Measurements from ENCODE around the gene GSG1L. TPM values are rescaled to one million over a fixed set of nuclear protein-coding genes. Genes with fewer than 3 reads are reported as not detected.

GSG1L gene
- total RNA-seq, 1 donor from 2014 or later = 1.4 TPM

DNA sequence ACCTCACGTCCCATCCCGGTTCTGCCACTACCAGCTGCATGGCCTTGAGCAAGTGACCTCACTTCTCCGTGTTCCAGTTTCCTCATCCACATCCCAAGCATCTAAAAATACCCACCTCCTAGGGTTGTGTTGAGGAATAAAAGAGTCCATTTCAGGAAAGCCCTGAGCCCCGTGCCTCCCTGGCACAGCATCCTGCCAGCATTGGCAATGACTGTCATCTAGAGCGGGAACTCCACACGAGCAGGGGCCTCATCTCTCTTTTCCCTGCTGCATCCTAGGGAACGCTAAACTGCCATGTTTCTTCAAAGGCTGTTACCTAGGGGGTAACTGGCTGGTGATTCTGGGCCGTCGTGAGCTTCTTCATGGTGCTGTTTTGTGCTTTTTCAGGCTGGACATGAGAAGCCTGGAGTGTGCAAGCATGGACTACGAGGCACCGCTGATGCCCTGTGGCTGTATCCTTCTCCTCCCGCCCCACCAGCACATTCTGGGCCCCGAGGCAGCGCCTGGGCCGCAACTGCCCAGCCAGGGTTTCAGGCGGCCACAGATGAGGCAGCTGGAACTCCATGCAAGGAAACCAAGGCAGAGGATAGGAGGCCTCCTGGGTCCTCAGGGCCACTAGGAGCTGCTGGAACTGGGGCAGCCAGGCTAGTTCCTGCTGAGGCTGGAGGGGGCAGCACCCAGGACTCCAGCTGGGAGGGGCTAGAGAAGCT, 292.2 kb downstream of the GSG1L start:
- no peak for DNase-seq

DNA sequence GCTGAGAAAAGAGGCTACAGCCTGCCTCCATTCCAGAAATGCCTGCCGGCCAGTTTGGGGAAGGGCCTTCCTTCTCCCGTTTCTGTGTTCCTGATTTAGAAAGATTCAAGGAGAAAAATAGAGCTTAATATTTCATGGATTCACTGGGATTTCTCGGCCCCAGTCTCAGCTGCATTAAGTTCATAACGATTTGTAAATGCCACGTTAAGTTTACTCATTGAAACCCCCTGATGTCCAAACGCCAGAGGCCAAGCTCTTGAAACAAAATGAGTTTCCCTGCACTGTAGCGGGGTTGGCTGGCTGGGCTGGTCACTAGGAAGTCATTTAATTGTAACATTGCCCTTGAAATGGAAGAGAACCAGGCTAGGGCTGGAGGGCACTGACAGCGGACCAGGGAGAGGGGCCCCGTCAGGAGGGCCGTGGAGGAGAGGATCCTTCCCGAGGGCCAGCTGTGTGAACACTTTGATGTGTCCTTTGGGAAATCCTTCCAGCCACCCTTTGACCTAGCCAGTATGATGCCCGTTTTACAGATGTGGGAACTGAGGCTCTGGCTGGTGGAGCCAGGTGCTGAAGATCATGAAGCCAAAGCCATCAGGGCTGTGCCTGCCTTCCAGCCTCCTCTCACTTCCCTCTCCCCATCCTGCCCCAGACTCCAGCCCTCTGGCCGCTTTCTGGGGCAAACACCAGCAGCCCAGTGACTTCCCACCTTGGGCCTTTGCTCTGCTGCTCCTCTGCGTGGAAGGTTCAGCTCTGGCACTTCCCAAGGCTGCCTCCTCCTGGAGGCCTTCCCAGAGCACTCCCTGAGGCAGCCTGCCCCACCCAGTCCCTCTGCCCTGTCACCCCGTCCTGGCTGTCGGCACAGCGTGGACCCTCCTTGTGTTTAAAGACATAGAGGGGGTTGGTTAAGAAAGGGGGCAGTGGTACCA, 293.0 kb downstream of the GSG1L start:
- no peak for DNase-seq

DNA sequence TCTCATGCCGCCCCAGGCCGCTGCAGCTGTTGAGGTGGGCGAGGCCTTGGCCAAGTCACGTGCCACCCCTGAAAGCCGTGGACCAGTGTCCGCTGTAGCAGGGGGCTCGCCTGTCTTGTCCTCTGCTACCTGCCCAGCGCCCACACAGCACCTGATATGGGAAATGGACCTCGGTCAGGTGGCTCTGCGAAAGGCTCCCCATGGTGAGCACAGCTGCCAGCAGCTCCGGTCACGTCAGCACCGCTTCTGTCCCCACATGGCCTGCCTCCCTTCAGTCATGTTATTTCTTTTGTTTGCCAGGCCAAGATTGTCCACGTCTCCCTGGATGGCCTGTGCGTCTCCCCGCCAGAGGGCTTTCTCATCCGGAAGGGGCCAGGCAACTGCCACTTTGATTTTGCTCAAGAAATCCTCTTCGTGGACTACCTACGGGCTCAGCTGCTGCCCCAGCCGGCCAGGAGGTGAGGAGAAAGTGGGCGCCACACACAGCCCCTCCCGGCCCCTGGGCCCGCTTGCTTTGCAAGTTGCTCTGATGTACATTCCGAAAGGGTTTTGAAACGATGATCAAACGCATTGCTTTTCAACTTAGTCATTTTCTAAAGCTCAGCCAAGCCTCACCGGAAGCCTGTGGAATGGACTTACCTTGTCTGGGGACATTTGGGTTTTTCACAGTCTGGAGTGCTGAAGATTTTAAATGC, 293.8 kb downstream of the GSG1L start:
- peak; percentile 28 for DNase-seq

DNA sequence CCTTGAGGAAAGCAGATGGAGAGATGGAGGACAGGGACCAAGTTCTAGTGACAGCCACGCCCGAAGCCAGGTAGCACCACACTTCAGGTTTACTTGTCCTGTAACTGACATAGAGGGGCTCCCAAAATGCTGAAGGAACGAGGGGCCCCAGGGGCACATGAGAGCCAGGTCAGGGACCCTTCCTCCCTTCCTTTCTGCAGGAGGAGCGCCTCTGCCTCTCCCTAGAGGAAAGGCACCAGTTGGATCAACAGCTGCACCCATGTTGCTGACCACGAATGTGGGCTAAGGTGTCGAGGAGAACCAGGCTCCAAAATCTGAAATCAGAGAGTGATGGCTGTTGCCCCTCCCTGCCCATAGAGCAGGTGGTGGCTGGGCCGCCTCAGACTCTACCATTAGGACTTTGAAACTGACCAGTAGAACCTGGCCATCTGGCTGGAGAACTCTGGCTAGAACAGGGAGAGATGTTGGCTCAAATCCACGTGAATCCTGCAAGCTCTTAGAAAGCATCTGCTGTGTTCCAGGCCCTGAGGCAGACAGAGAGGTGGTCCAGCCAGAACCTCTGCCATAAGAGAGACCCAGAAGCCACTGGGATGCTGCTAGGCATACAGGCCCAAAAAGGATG, 294.8 kb downstream of the GSG1L start:
- DNase-seq = no peak

DNA sequence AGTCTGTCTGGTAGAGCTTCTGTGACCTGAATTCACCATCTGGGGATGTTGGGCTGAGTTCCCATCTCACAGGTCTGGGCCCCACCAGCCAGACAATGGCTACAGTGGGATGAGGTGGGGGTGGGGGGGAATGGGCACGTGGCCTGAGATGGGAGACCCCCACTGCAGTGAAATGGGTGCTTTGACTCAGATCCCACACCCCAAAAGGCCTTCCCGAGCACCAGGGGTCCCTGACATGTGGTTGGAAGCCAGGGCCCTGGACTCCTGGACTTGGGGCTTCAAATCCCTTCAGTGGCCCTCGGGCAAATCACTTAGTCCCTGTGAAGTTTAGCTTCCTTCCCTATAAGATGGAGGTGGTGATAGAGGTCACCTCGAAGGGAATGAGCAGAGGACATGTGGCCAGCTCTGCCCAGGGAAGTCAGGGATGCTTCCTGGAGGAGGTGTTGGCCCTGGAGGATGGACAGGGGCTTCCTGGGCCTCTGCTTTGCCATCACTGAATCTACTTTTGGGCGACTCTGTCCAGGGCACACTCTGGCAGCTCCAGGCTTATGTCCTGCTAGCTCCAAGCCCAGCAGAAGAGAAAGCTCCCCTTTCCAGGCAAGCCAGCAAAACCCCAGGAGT, 295.4 kb downstream of the GSG1L start:
- no peak for DNase-seq

DNA sequence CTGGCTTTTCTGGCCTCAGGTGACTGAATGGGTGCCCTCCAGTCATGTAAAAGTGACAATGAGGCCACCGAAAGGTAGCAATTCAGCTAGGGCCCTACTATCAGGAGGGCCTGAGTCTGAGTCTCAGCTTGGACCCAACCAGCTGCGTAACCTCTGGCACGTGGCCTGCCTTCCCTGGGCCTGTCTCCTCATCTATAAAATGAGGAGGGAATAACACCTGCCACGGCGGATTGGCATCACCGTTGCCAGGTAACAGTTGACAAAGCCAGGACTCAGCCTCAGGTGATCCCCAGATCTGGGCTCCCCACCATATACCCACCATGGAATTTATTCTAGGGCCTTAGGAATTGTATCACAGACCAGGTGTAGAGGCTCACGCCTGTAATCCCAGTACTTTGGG, 296.4 kb downstream of the GSG1L start:
- no peak for DNase-seq

DNA sequence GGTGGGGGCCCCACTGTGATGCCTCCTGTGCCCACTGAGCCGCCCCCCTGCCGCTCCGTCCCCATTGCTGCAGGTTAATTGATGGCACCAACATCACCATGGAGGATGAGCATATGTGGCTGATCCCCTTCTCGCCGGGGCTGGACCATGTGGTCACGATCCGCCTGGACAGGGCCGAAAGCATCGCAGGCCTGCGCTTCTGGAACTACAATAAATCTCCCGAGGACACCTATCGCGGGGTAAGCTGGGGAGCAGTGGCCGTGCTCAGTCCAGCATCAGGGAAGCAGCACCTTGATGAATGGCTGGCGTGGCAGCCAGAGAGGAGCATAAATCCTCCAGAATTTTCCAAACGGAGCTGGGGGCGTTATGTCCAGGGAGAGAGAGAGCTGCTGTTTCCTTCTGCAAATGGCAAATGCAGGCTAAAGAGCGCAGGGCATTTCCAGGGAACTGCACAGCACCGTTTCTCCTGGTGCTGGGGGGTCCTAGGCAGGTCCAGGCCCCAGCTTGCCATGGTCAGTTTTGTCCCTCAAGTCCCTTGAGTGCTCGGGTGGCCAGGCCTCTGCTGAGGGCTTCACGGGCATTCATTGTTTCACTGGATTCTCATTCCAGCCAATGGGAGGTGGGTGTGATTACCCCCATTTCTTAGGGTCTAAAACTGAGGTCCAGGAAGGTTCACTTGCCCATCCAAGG, 297.1 kb downstream of the GSG1L start:
- DNase-seq = no peak

DNA sequence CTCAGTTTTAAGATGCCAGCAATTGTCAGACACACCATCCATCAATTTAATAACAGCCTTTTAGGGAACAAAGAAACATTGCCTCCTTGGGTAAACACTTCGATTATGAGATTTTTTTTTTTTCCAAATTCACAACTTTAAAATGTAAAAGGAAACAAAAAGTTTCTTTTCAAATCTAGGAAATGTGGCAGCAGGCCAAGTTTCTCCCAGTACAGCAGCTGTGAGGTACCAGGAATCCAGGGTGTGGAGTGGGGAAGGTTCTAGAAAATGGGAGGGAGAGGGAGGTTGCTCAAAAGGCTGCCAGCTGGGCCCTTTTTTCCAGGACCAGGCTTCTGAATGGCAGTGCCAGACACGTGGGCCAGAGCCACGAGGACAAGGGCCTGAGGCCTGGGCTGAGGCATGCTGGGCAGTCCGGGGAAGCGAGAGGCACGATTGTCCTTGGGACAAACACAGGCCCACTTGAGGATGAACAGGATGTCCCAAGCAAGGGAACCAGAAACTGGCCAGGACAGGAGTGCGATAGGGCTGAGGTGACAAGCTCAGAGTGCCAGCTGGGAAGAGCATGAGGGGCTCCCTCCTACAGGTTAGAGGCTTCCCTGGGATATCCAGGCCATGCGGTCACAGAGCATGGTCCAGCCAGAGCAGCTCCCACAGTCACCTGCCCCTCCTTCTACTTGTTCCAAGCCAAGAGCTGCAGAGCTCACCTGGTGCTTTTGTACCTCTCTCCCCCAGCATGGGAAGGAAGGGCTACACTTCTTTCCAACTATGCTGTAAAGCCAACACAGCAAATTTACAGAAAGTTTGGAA, 298.4 kb downstream of the GSG1L start:
- no peak for DNase-seq

DNA sequence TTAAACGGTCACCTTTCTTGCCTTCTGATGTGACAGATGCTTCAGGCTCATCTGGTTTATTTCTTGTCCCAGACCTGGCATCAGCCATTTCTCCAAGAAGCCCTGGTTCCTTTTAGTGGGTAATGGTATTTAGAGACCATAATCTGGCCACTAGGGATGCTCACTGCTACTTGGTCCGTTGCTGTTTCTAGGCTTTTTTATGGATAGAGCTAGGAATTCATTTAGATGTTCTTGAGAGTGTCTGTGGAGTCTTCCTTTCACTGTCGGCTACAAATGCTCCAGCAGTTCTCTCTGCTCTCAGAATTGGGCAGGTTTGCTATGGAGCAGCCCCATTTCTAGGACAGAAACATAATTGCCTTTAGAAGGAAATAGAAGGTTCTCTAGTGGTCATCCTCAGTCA, 299.1 kb downstream of the GSG1L start:
- no peak for DNase-seq

DNA sequence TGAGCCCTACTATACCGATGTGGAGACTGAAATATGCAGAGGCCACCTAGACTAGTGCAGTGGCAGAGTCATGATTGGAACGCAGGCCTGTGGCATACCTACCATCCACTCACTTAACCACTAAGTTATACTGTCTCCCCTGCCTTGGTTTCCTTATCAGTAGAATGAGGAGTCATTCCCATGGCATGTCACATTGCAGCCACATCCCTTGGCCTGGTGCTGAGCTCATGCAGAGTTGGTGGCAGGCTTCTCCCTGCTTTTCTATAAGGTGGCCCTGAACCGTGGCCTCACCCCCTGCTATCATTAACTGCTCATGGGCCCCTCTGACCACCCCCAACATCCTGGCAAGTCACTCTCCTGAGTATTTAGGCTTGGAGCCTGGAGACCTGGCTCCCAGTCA, 301.1 kb downstream of the GSG1L start:
- DNase-seq = no peak

DNA sequence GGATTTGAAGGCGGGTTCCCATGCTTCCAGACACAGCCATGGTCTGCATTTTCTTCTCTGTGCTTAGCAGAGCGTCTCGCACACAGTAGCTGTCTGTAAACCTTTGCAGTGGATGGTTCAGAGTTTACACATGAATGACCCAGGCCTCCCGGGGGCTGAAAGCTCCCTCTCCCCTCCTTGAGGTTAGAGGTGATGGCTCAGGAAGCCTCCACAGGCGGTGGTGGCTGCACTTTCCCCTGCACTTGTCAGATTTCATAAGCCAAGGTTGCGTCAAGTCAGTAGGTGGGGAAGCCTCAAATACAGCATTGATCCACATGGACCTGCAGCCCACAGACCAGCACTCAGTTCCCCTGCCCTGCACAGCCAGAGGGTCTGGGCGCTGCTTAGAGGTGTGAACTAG, 301.7 kb downstream of the GSG1L start:
- no peak for DNase-seq

DNA sequence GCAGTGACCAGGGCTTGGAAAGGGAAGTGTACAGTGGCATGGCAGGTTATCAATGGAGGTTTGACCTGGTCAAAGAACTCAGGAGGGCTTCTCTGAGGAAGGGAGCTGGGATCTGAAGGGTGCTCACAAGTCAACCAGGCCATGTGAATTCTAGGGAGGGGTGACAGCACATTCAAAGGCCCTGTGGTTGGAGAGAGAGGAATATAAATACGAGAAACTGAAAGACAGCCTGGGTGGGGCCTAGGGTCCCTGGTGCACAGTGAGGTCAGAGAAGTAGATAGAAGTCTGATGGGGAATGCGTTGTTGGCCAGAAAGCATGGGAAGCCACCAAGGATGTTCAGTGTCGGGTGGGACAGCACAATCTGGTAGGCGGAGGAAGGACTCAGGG, 302.7 kb downstream of the GSG1L start:
- no peak for DNase-seq

DNA sequence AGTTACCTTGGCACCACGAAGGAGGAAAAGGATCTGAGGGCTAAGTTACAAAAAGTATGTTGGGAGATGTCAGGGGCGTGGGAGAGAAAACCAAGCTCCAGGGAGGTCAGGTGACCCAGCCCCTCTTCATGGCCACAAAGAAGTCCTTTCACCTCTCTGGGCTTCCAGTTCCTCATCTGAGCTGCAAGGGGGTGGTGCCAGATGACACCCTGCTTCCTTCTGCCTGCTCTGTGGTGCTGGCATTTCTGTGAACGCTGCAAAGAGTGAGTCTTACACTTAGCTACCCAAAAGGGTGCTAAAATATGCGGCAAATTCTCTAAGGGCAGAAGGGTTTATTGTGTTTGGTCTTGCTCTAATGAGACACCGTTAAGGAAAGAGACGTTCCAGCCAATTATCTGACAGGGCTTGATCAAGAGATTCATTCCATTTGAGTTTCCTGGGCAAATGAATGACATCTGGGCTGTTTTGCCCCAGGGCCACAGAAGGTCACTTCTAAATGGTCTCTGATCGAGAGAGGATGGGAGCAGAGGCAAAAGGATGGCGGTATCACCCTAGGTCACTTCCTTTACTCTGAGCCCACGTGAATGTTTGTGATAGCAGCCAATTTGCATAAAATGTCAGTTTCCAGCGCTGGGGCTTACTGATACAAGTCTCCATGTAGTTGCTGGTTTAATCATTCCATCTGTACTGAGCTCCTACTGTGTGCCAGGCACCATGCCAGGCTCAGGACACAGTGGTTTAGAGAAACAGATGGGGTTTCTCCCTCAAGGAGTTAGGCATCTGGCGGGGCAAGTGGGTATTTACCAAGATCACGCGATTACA, 303.3 kb downstream of the GSG1L start:
- no peak for DNase-seq

DNA sequence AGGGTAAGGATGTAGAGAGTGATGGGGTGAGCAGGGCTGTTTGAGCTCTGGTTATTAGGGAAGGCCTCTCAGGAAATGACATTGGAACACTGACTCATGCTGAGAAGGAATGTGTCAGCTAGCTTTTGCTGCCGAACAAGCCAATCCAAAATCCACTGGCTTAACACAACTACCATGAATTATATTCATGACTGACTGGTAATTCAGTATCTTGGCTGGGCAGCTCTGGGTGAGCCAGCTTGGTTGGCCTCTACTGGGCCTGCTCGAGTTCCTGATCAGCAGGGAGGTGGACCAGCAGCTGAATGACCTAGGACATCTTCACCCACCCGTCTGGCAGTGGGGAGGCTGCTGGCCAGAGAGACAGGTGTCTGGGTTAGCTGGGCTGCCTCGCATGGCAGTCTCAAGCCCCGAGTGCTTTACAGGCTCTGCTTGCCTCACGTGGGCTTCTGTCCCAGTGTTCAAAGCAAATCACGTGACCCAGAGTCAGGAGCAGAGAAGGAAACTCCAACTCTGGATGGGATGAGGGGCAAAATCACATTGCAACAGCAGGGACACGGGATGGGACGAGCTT, 304.1 kb downstream of the GSG1L start:
- DNase-seq = no peak

DNA sequence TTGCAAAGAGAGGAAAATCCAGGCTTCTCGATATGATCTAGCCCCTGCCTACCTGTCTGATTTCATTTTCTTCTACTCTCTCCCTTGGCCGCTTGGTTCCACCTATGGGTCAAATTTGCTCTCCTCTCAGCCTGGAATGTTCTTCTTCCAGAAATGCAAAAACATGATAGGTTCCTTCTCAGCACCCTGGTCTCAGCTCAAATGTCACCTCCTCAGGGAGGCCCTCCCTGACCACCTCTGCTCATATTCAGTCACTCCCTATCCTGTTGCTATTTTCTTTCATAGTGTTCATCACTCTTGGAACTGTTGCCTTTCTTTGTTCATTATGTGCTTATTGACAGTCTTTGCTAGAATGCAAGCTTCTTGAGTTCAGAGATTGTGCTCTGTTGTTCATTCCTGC, 305.0 kb downstream of the GSG1L start:
- DNase-seq = no peak

DNA sequence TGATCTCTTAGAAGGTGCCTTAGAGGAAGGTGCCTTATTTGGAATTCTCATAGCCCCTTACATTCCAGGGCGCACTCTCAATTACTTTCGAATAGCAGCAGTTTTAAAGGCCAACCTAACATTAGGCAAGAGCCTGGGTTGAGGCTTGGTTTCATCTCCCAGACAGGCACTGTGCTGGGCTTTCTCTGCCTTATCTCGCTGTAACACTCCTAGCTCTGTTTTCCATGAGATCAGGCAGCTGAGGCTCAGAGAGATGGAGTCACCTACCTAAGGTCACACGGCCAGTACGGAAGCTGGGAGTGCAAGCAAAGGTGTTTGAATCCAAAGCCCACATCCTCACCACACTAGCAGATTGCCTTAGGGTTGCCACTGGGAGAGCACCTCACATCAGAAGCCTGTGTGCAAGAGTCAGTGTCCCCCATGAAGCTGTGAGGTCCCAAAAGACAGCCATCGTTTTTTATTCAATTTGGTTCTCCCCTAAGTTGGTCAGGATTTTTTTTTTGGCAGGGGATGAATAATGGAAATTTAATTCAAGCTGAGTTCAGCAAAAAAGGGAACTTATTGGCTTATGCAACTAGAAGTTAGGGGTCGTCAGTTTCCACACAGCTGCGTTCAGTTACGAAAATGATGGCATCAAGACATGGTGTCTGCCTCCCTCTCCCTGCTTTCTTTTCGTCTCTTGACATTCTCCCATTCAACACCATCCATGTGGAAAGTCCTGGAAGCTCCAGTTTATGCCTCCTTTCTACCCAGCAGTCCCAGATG, 307.1 kb downstream of the GSG1L start:
- no peak for DNase-seq

DNA sequence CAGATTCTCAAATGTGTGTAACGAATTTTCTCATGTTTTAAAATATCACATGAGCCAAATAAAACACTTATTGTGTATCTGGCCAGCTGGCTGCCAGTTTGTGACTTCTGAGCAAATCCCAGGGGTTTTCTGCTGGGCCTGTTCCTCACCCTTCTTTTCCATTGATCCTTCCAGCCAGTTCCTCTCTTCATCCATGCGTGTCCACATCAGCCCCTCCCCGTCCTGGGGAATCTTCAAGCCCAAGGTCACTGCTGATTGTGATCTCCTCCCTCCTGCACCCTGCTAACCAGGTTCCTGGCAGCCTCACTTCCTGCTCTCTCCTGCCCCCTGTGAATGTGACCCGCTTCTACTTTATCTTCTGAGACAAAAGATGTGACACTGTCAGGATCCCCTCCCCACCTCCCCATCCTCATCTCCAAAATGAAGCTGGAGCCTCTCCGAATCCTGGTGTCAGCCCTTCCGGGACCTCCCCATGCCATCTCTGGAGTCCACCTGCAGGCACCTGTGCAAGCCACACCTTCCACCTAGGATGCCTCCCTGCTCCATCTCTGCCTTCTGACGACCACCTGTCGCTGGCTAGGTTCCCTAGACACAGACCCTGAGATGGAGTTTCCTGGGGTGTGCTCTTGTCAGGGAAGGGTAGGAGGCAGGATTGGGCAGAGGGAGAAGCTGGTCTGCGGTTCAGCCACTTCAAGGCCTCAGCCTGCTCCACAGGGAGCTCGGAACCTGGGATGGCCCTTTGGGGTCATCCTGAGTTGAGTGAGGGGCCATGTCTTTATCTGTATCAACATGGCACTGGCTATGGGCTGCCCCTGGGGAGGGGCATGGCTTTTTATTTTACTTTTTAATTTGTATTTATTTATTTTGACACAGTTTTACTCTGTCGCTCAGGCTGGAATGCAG, 308.5 kb downstream of the GSG1L start:
- no peak for DNase-seq
